ENCODE data around the gene FRY.

Gene FRY

GRCh38 chr13:32147976-32148375 lies 116.4 kb downstream of the FRY start:
- no peak overlapping the region for H3K4me3 ChIP-seq (ENCODE audit: low read length)
- no peak for DNase-seq (ENCODE audit: low read depth)
- TF ChIP-seq CTCF (conservative IDR thresholded peaks at IDR 0.05; ENCODE audit: low read length), result no peak

GRCh38 chr13:32150239-32150638 lies 118.7 kb downstream of the FRY start:
- H3K4me3 ChIP-seq (ENCODE audit: low read length), result no peak overlapping the region
- peak; percentile 46 for DNase-seq (ENCODE audit: low read depth)
- TF ChIP-seq CTCF (conservative IDR thresholded peaks at IDR 0.05; ENCODE audit: low read length), result no peak

GRCh38 chr13:32150794-32151193 lies 119.2 kb downstream of the FRY start:
- peak; percentile 88 for DNase-seq (ENCODE audit: low read depth)
- TF ChIP-seq CTCF (conservative IDR thresholded peaks at IDR 0.05; ENCODE audit: low read length), result no peak
- H3K4me3 ChIP-seq (ENCODE audit: low read length), result no peak overlapping the region

- H3K4me3 ChIP-seq (ENCODE audit: low read length), result no peak overlapping the region
- no peak for DNase-seq (ENCODE audit: low read depth)
- no peak for TF ChIP-seq CTCF (conservative IDR thresholded peaks at IDR 0.05; ENCODE audit: low read length)
These were observed 119.7 kb downstream of the FRY start for GRCh38 chr13:32151240-32151639.

- peak; percentile 71 for DNase-seq (ENCODE audit: low read depth)
These were observed 121.5 kb downstream of the FRY start for GRCh38 chr13:32153056-32153455.

GRCh38 chr13:32159137-32159869 lies 127.7 kb downstream of the FRY start:
- no peak for DNase-seq (ENCODE audit: low read depth)
- H3K4me3 ChIP-seq (ENCODE audit: low read length), result no peak overlapping the region
- no peak for TF ChIP-seq CTCF (conservative IDR thresholded peaks at IDR 0.05; ENCODE audit: low read length)

More at GRCh38 chr13:32153056-32153455, 121.5 kb downstream of the FRY start:
- TF ChIP-seq CTCF (conservative IDR thresholded peaks at IDR 0.05; ENCODE audit: low read length), result no peak
- H3K4me3 ChIP-seq (ENCODE audit: low read length), result no peak overlapping the region

GRCh38 chr13:32162395-32163005 lies 130.9 kb downstream of the FRY start:
- no peak overlapping the region for H3K4me3 ChIP-seq (ENCODE audit: low read length)
- no peak for DNase-seq (ENCODE audit: low read depth)
- no peak for TF ChIP-seq CTCF (conservative IDR thresholded peaks at IDR 0.05; ENCODE audit: low read length)
